ENCODE results near the gene PRXL2B.

Gene PRXL2B

DNA sequence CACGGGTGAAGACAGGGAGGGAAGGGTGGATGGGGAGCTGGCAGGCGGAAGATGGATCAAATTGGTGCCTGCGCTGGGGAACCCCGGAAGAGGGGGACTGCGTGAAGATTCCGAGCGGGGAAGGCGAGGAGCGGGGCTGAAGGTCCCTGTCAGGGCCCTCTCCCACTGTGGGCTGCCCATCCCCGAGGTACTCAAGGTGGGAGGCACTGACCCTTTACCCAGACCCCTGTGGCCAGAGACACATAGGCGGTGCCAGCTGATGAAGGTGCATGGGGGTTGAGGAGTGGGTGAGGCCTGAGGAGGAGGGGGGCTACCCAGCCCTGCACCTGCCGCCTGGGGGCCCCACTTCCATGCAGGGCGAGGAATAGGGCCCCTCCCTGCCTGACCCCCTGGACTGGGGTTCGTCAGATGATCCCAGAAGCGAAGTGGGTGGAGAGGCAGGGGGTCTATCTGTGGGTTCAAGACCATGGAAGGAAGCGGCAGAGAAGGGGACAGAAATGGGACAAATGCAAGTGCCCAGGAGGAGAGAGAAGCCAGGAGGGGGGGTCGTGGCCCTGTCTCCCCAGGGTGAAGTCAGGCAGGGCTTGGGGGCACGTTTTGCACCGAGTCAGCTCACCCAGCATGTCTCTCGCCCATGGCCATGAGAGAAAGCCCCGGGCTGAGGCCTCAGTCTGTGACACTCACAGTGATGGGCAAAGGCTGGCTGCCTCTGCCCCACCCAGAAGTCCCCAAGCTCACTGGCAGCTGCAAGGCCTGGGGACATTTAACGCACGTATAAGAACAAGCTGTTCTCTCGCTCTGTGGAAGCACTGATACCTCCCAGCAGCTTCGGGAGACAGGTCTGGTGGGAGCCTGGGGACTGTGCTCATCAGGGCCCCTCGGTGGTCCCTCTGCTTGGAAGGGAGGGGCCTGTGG is 53.3 kb downstream of the PRXL2B start:
- no peak for DNase-seq

DNA sequence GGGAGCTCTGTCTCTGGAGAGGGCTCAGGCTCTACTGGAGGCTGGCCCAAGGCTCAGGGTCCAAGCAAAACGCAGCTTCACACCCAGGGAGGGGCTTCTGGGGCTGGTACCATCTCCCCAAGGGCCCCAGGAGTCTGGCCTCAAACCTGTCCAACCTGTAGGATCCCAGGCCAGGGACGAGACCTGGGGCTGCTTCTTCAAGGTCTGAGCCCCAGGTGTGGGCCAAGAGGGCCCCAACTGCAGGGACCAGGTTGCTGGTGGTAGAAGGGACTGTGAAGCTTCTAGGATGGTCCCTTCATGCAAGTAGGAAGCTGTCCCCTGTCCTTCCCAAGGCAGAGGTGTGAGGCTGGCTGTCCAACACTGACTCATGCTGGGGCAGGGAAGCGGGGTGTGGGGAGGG is 54.0 kb downstream of the PRXL2B start:
- no peak for DNase-seq
